Parathyroid adenoma (tissue), 2 donors: ENCODE measurements around the gene P2RX5.
"Not testable (repeated sequence)": the region's sequence is repeated elsewhere in the genome, so short reads cannot be mapped to it uniquely, and the experiment has no call there.

Experiments
- H2AFZ ChIP-seq: fragments of 300-600 bp; sonication (generic); one replicate; pipeline ENCODE4 v1.7.0; 2017; ENCODE audit warnings: antibody characterized with exemption, mild to moderate bottlenecking
- H3K27ac ChIP-seq: fragments of 300-600 bp; sonication (generic); one replicate; pipeline ENCODE4 v1.7.0; 2017
- H3K27me3 ChIP-seq: fragments of 300-600 bp; sonication (generic); one replicate; pipeline ENCODE4 v1.7.0; 2017; ENCODE audit warnings: low read length; ENCODE audit not compliant: control insufficient read depth, insufficient read depth
- H3K36me3 ChIP-seq: fragments of 300-600 bp; sonication (generic); one replicate; pipeline ENCODE4 v1.7.0; 2017; ENCODE audit warnings: low read length; ENCODE audit not compliant: control insufficient read depth, insufficient read depth
- H3K4me1 ChIP-seq: fragments of 300-600 bp; sonication (generic); one replicate; pipeline ENCODE4 v1.7.0; 2017; ENCODE audit warnings: control low read depth
- H3K4me2 ChIP-seq: fragments of 300-600 bp; sonication (generic); one replicate; pipeline ENCODE4 v1.7.0; 2017; ENCODE audit warnings: low read length
- H3K4me3 ChIP-seq: fragments of 300-600 bp; sonication (generic); one replicate; pipeline ENCODE4 v1.7.0; 2017; ENCODE audit warnings: low read depth, low read length
- H3K79me2 ChIP-seq: fragments of 300-600 bp; sonication (generic); one replicate; pipeline ENCODE4 v1.7.0; 2017; ENCODE audit warnings: control low read depth
- H3K9ac ChIP-seq: fragments of 300-600 bp; sonication (generic); one replicate; pipeline ENCODE4 v1.7.0; 2017; ENCODE audit warnings: mild to moderate bottlenecking
- H3K9me3 ChIP-seq: fragments of 300-600 bp; sonication (generic); one replicate; pipeline ENCODE4 v1.7.0; 2017; ENCODE audit warnings: low read length; ENCODE audit not compliant: control insufficient read depth
- TF ChIP-seq, protein P1 (sequence below): fragments of 300-600 bp; sonication (generic); IDR thresholded peaks from one replicate; pipeline ENCODE4 v1.7.0; 2017; ENCODE audit warnings: antibody characterized with exemption, mild to moderate bottlenecking
- donor health status: primary hyperparathyroidism.

P2RX5 gene

DNA sequence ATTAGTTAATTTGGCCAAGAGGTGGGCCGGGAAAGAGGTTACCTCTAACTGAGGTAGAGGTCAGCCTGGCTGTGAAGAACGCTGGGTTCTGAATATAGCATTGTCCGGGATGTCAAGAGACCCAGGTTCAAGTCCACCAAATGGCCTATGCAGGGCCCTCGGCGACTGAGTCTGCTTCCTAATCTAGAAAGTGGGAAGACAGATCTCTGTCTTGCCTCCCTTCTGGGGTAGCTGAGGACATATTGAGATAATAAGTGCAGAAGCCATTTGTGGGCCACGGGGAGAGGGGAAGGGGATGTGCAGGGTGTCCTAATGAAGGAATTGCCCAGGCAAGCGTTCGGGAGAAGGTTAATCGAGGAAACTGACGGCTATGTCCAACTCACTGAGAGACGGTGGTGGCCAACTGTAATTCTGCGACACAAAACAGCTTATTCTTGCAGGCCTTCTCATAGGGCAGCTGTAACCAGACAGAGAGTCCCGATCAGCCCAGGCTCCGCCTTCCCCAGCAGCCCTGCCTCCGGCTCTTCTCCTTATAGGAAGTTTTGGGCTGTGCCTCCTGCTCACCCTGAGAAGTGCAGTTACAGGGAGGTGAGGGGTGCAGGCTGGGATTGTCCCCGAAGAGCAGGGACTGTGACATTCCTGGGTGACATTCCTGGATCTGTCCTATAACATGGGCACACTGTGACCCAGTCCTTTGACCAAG, 43.6 kb upstream of the P2RX5 start:
- Histone ChIP-seq H2AFZ (no peak overlapping the region), H3K9me3 (no peaks in the 10 kb centered on the region), H3K9ac (no peak overlapping the region), H3K79me2 (no peaks in the 10 kb centered on the region), H3K4me3 (no peak overlapping the region), H3K27me3 (no peaks in the 10 kb centered on the region), H3K36me3 (no peaks in the 10 kb centered on the region), H3K27ac (no peak overlapping the region), H3K4me1 (peaks cover 11% of the 10 kb centered on the region), H3K4me2 (no peak overlapping the region)
- TF ChIP-seq, protein P1, sequence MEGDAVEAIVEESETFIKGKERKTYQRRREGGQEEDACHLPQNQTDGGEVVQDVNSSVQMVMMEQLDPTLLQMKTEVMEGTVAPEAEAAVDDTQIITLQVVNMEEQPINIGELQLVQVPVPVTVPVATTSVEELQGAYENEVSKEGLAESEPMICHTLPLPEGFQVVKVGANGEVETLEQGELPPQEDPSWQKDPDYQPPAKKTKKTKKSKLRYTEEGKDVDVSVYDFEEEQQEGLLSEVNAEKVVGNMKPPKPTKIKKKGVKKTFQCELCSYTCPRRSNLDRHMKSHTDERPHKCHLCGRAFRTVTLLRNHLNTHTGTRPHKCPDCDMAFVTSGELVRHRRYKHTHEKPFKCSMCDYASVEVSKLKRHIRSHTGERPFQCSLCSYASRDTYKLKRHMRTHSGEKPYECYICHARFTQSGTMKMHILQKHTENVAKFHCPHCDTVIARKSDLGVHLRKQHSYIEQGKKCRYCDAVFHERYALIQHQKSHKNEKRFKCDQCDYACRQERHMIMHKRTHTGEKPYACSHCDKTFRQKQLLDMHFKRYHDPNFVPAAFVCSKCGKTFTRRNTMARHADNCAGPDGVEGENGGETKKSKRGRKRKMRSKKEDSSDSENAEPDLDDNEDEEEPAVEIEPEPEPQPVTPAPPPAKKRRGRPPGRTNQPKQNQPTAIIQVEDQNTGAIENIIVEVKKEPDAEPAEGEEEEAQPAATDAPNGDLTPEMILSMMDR: no peak

DNA sequence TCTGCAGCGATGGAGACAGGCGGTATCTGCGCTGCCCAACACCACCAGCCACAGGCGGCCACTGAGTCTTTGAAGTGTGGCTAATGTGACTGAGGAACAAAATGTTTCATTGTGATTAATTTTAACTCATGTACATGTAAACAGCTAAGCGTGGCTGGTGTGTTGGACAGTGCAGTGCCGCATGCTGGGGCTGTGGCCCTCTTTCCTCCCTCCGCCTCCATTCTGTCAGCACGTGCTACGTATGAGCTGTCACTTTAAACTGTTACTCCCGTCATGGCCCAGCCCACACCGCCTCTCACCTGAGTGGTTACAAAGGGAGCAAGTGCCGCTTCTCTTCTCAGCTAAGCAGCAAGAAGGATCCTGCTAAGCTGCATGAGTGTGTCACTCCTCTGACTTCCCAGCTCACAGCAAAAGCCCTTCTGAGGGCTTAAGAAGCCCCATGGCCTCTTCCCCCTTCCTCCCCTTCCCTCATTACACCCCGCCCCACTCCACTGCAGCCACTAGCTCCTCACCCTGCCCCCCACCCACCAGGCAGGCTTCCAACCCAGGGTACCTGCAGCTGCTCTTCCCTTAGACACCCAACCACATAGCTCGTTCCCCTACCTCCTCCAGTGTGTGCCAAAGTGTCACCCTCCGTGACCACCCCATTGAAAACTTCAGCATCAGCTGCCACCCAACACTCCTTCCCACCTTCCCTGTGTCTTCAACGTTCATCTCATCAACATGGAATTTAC, 42.8 kb upstream of the P2RX5 start:
- peak overlapping the region; percentile 42 for H3K4me2 ChIP-seq
- no peaks in the 10 kb centered on the region for H3K27me3 ChIP-seq
- no peaks in the 10 kb centered on the region for H3K79me2 ChIP-seq
- TF ChIP-seq, protein P1: no peak
- no peak overlapping the region for H3K9ac ChIP-seq
- H3K27ac ChIP-seq: no peak overlapping the region
- H3K4me1 ChIP-seq: peaks cover 11% of the 10 kb centered on the region
- H3K9me3 ChIP-seq: no peaks in the 10 kb centered on the region
- no peak overlapping the region for H3K4me3 ChIP-seq
- H3K36me3 ChIP-seq: no peaks in the 10 kb centered on the region
- peak overlapping the region; percentile 87 for H2AFZ ChIP-seq

DNA sequence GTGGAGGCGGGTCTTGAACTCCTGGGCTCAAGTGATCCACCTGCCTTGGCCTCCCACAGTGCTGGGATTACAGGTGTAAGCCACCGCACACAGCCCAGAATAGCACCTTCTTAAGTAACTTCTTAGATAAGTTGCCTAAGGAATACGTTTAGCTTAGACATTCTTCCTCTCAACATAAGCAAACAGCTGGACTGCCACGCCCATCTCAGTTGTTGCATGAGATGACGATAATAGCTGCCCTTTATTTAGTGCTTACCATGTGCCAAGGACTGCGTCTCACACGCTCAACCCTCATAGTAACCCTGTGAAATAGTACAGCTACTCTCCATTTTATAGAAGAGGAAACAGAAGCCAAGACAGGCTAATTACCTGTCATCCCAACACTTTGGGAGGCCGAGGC, 39.6 kb upstream of the P2RX5 start:
- Histone ChIP-seq H3K4me1 (peaks cover 11% of the 10 kb centered on the region), H3K27me3 (no peaks in the 10 kb centered on the region), H3K9ac (no peak overlapping the region), H2AFZ (no peak overlapping the region), H3K36me3 (no peaks in the 10 kb centered on the region), H3K27ac (no peak overlapping the region), H3K9me3 (no peaks in the 10 kb centered on the region), H3K79me2 (no peaks in the 10 kb centered on the region), H3K4me2 (no peak overlapping the region), H3K4me3 (no peak overlapping the region)
- TF ChIP-seq, protein P1: no peak

DNA sequence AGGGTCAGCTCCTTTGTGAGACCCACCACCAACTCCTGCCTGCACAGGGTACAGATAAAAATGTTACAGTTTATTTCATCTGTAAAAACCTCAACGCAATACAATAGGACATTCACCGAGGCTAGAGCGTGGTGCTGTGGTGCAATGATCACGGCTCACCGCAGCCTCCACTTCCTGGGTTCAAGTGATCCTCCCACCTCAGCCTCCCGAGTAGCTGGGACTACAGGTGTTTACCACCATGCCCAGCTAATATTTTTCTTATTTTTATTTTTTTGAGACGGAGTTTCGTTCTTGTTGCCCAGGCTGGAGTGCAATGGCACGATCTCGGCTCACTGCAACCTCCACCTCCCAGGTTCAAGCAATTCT, 38.9 kb upstream of the P2RX5 start:
- H3K9me3 ChIP-seq, H3K79me2 ChIP-seq, H3K36me3 ChIP-seq, H3K4me2 ChIP-seq, H3K27me3 ChIP-seq, H3K9ac ChIP-seq, H3K4me3 ChIP-seq, H2AFZ ChIP-seq, H3K27ac ChIP-seq: not testable (repeated sequence)
- peaks cover 11% of the 10 kb centered on the region for H3K4me1 ChIP-seq

DNA sequence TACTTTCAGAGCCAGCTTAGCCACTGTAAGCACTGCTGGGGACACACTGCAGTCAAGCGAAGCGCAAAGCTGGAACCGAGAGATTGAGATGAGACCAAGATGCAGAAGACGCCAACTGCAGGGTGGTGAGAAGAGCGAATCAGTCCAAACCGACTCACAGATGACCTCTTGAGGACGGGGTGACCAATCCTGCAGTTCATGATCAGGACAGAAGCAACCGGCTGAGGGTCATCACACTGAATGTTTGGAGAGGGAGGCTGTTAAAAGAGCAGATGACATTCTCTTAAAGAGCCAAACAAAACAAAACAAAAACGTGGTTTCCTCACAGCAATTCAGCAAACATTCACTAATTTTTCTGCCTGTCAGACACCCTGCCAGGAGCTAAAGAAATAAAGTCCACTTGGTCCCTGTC, 36.3 kb upstream of the P2RX5 start:
- Histone ChIP-seq H2AFZ (peak overlapping the region; percentile 4), H3K27me3 (no peaks in the 10 kb centered on the region), H3K9me3 (no peaks in the 10 kb centered on the region), H3K79me2 (no peaks in the 10 kb centered on the region), H3K4me1 (no peaks in the 10 kb centered on the region), H3K4me2 (peak overlapping the region; percentile 35), H3K36me3 (no peaks in the 10 kb centered on the region), H3K9ac (no peak overlapping the region), H3K27ac (no peak overlapping the region), H3K4me3 (no peak overlapping the region)
- TF ChIP-seq, protein P1: no peak
